HL-60/S4 (cell line): ENCODE data around the gene KDM4B.

Experiments
- in situ Hi-C: fragments of 300-500 bp; cut with MboI; formaldehyde crosslinking; loops from 2 replicates; pipeline ENCODE4 v1.14.3; 2022; ENCODE audit warnings: low sequenced_read_pairs

The KDM4B gene

DNA sequence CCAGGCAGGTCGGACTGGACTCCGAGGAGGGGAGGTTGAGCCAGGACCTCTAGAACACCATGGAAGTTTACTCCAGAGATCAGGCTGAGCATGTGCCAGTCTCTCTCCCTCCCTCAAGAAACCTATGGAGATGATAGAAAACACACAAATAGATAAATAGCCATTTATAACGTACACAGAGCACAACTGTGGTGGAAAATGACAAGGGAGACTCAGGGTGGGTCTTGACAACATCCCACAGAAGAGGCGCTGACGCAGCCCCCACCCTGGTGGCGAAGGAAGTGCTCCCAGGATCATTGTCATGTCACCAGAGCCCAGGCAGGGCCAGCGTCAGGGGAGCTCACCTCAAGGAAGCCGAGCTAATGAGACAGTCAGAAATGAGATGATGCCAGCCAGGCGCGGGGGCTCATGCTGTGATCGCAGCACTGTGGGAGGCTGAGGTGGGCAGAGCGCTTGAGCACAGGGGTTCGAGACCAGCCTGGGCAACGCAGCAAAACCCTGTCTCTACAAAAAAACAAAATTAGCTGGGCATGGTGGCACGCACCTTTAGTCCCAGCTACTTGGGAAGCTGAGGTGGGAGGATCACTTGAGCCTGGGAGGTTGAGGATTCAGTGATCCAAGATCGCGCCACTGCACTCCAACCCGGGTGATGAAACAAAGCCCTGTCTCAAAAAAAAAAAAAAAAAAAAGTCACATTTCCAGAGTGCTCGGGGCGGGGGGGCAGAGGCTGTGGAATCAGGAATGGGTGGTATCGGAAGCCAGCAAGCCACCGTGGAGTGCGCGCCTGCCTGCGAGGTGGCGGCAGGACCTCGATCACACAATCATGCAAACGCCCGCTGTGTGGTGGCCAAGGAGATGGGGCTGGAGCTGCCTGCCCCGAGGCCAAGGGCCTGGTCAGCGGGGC lies 178.4 kb downstream of the KDM4B start:
- in situ Hi-C loops = no loop called here

GRCh38 chr19:5147978-5148793 lies 179.3 kb downstream of the KDM4B start:
- in situ Hi-C loops = no loop called here

- in situ Hi-C loops = no loop called here
Measured at GRCh38 chr19:5148794-5149190, 179.9 kb downstream of the KDM4B start.

- in situ Hi-C loops = no loop called here
Measured at GRCh38 chr19:5149508-5149907, 180.6 kb downstream of the KDM4B start.

GRCh38 chr19:5149932-5150901 lies 181.3 kb downstream of the KDM4B start:
- in situ Hi-C loops = loop anchor here (25.0 kb wide), 1 partner anchor 338 kb away; no protein-coding TSS in a partner anchor

DNA sequence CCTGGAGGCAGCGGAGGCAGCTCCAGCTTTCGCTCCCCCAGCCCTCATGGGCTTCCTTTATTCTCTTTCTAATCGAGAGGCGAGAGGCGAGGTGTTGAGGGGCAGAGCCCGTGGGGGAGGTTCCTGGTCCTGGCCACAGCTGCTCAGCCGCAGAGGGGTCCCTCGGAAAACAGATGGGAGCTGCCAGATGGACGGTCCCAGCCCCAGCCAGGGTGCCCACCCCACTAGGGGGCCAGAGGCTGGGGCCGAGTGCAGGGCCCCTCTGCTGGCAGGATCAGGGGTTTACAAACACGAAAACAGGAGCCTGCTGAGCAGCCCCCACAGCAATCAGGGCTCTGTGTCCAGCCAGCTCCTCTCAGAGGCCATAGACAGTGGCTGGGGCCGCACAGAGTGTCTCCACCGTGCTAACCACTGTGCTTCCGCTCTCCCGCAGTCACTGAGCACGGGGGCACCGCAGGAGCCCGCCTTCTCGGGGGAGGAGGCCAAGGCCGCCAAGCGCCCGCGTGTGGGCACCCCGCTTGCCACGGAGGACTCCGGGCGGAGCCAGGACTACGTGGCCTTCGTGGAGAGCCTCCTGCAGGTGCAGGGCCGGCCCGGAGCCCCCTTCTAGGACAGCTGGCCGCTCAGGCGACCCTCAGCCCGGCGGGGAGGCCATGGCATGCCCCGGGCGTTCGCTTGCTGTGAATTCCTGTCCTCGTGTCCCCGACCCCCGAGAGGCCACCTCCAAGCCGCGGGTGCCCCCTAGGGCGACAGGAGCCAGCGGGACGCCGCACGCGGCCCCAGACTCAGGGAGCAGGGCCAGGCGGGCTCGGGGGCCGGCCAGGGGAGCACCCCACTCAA lies 182.2 kb downstream of the KDM4B start:
- in situ Hi-C loops = loop anchor here (25.0 kb wide), 1 partner anchor 339 kb away; no protein-coding TSS in a partner anchor

GRCh38 chr19:5152013-5152763 lies 183.3 kb downstream of the KDM4B start:
- in situ Hi-C loops = loop anchor here (25.0 kb wide), 1 partner anchor 340 kb away; no protein-coding TSS in a partner anchor

DNA sequence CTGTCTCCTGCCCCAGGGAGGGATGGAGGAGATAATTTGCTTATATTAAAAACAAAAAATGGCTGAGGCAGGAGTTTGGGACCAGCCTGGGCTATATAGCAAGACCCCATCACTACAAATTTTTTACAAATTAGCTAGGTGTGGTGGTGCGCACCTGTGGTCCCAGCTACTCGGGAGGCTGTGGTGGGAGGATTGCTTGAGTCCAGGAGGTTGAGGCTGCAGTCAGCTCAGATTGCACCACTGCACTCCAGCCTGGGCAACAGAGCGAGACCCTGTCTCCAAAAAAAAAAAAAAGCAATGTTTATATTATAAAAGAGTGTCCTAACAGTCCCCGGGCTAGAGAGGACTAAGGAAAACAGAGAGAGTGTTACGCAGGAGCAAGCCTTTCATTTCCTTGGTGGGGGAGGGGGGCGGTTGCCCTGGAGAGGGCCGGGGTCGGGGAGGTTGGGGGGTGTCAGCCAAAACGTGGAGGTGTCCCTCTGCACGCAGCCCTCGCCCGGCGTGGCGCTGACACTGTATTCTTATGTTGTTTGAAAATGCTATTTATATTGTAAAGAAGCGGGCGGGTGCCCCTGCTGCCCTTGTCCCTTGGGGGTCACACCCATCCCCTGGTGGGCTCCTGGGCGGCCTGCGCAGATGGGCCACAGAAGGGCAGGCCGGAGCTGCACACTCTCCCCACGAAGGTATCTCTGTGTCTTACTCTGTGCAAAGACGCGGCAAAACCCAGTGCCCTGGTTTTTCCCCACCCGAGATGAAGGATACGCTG lies 184.0 kb downstream of the KDM4B start:
- in situ Hi-C loops = loop anchor here (25.0 kb wide), 1 partner anchor 341 kb away; no protein-coding TSS in a partner anchor

DNA sequence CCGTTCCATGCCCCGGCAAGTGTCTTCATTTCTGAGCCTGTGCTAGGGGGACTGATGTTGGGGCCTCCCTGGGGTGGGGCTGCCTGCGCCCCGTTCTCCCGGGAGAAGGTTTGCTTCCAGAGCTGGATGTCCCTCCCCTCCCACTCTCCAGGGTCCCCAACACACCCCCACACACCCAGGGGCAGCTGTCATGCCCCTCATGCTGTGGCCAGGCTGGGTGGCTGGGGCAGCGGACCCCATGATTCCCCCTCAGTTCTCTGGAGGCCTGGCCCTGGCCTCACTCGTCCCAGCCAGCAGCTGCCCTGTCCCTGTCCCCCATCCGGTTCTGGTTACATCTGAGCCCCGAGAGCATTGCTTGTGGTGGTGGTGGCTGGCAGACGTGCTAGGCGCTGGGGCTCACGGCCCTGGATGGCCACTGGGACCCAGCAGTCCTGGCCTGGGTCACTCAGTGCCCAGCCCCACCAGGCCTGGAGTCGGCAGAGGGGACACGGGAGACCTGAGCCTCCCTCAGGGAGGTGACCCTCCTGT lies 184.8 kb downstream of the KDM4B start:
- in situ Hi-C loops = loop anchor here (25.0 kb wide), 1 partner anchor 341 kb away; no protein-coding TSS in a partner anchor

- in situ Hi-C loops = loop anchor here (25.0 kb wide), 1 partner anchor 342 kb away; no protein-coding TSS in a partner anchor
Measured at GRCh38 chr19:5154129-5154798, 185.4 kb downstream of the KDM4B start.

DNA sequence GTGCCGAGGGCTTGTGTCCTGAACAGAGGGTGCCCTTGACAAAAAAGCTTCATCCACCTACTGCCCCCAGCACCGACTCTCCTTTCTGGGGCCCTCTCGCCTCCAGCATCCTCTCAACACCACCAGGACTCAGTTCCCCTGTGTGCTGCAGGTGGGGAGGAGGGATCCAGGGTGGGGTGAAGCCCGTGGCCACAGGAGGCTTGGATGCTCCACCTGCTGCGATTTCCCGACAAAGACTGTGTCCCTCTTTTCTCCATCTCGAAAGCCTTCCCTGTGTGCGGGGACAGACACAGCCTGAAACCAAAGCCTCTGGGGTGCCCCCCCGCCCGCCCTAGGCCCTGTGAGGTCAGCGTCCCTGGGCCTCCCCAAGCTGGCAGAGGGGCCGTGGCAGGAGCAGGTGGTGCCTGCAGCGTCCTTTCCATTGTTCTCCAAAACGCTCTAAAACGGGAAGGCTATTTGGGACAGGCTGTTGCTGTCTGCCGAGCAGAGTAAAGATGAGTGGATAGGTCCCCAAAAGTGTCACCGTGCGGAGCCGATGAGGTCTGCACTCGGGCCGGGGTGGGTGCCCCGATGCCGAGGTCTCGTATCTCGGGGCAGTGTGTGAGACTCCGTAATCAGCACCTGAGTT lies 186.0 kb downstream of the KDM4B start:
- in situ Hi-C loops = loop anchor here (25.0 kb wide), 1 partner anchor 343 kb away; no protein-coding TSS in a partner anchor

- in situ Hi-C loops = loop anchor here (25.0 kb wide), 1 partner anchor 343 kb away; no protein-coding TSS in a partner anchor
Measured at GRCh38 chr19:5155586-5156210, 186.8 kb downstream of the KDM4B start.

DNA sequence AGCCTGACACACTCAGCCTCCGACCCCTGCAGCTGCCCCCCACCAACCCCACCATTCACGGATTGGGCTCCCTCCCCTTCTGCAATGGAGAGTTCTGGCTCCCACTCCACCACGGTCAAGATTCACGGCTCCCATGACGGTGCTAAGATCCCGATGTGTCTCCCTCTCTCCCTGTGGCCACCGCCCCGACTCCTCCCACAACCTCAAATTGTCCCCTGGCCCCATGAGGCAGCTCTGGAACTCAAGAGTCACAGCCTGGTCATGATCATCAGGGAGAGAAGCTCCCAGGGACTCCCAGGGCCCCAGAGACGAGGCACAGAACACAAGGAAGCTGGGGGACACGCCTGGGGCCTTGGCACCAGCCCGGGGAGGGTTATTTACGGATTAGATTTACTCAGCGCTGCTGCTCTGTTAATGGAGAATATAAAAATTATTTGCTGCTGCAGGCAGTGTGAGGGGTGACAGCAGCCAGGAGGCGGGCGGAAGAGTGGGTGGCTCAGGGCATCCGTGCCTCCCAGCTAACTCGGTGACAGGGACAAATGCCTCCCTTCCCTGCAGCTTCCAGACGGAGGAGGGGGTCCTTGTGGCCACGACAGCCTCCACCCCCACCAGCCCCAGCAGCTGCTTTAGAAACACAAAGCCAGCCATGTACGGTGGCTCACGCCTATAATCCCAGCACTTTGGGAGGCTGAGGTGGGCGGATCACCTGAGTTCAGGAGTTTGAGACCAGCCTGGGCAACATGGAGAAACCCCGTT lies 187.5 kb downstream of the KDM4B start:
- in situ Hi-C loops = loop anchor here (25.0 kb wide), 1 partner anchor 344 kb away; no protein-coding TSS in a partner anchor

DNA sequence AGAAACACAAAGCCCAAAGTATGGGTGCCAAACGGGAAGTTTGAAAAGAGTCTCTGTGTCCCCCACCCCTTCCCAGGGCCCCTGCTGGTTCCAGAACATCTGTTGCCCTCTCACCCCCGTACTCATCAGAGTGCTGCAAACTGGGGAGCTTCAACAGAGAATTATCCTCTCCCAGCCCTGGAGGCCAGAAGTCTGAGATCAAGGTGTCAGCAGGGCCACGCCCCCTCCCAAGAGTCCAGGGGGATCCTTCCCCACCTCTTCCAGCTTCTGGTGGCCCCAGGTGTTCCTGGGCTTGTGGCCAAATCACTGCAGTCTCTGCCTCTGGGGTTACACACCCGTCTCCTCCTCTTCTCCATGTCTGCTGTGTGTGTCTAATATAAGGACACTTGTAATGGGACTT lies 188.3 kb downstream of the KDM4B start:
- in situ Hi-C loops = loop anchor here (25.0 kb wide), 1 partner anchor 345 kb away; no protein-coding TSS in a partner anchor

- in situ Hi-C loops = loop anchor here (25.0 kb wide), 1 partner anchor 346 kb away; no protein-coding TSS in a partner anchor
Measured at GRCh38 chr19:5158549-5159134, 189.7 kb downstream of the KDM4B start.
